ENCODE data around the gene TEK.
A peak's percentile ranks its signal among the peaks of the same experiment; 100 is the strongest.

Gene TEK

GRCh38 chr9:27179245-27179865, 70.3 kb downstream of the TEK start:
- DNase-seq (ENCODE audit: low read depth, low spot score), result no peak

GRCh38 chr9:27181381-27181780, 72.4 kb downstream of the TEK start:
- no peak for DNase-seq (ENCODE audit: low read depth, low spot score)

GRCh38 chr9:27182421-27182820, 73.4 kb downstream of the TEK start:
- DNase-seq (ENCODE audit: low read depth, low spot score), result no peak

GRCh38 chr9:27183131-27183530, 74.1 kb downstream of the TEK start:
- DNase-seq (ENCODE audit: low read depth, low spot score), result no peak

GRCh38 chr9:27183701-27184100, 74.7 kb downstream of the TEK start:
- no peak for DNase-seq (ENCODE audit: low read depth, low spot score)

- no peak for DNase-seq (ENCODE audit: low read depth, low spot score)
Measured at GRCh38 chr9:27184556-27185351, 75.7 kb downstream of the TEK start.

- DNase-seq (ENCODE audit: low read depth, low spot score), result no peak
Measured at GRCh38 chr9:27188426-27188825, 79.4 kb downstream of the TEK start.

GRCh38 chr9:27189426-27189825, 80.4 kb downstream of the TEK start:
- DNase-seq (ENCODE audit: low read depth, low spot score), result no peak

GRCh38 chr9:27192291-27192960, 83.4 kb downstream of the TEK start:
- no peak for DNase-seq (ENCODE audit: low read depth, low spot score)

- no peak for DNase-seq (ENCODE audit: low read depth, low spot score)
Measured at GRCh38 chr9:27193886-27194285, 84.9 kb downstream of the TEK start.

- DNase-seq (ENCODE audit: low read depth, low spot score), result peak; percentile 21
Measured at GRCh38 chr9:27194401-27195091, 85.5 kb downstream of the TEK start.

GRCh38 chr9:27195191-27195590, 86.2 kb downstream of the TEK start:
- DNase-seq (ENCODE audit: low read depth, low spot score), result no peak

GRCh38 chr9:27196383-27196782, 87.4 kb downstream of the TEK start:
- DNase-seq (ENCODE audit: low read depth, low spot score), result no peak

GRCh38 chr9:27198190-27198589, 89.2 kb downstream of the TEK start:
- DNase-seq (ENCODE audit: low read depth, low spot score), result no peak

GRCh38 chr9:27202056-27202455, 93.0 kb downstream of the TEK start:
- DNase-seq (ENCODE audit: low read depth, low spot score), result no peak

GRCh38 chr9:27203783-27204182, 94.8 kb downstream of the TEK start:
- DNase-seq (ENCODE audit: low read depth, low spot score), result no peak

- no peak for DNase-seq (ENCODE audit: low read depth, low spot score)
Measured at GRCh38 chr9:27204578-27204977, 95.6 kb downstream of the TEK start.

- no peak for DNase-seq (ENCODE audit: low read depth, low spot score)
Measured at GRCh38 chr9:27205198-27205597, 96.2 kb downstream of the TEK start.

GRCh38 chr9:27206041-27206440, 97.0 kb downstream of the TEK start:
- no peak for DNase-seq (ENCODE audit: low read depth, low spot score)

- DNase-seq (ENCODE audit: low read depth, low spot score), result no peak
Measured at GRCh38 chr9:27209034-27209433, 100.0 kb downstream of the TEK start.

- no peak for DNase-seq (ENCODE audit: low read depth, low spot score)
Measured at GRCh38 chr9:27210588-27210987, 101.6 kb downstream of the TEK start.

- no peak for DNase-seq (ENCODE audit: low read depth, low spot score)
Measured at GRCh38 chr9:27212191-27212590, 103.2 kb downstream of the TEK start.
